Upper lobe of left lung (tissue), 4 donors: ENCODE measurements around the gene HAVCR2.

Experiments
- POLR2A ChIP-seq, 4 donors: fragments of 450-650 bp; IDR thresholded peaks; one replicate each; pipeline ENCODE4 v1.5.1; 2016 to 2017; ENCODE audit warnings: antibody characterized with exemption in 4 of 4, mild to moderate bottlenecking in 2 of 4
- TF ChIP-seq, protein P1 (sequence below), 6 experiments: fragments of 450-650 bp in 4 of 6; fragments of 200-600 bp in 2 of 6; sonication (generic) in 2 of 6; IDR thresholded peaks; one replicate each; pipeline ENCODE4 v1.5.1; 2016 to 2019; ENCODE audit warnings: antibody characterized with exemption in 6 of 6

DNA sequence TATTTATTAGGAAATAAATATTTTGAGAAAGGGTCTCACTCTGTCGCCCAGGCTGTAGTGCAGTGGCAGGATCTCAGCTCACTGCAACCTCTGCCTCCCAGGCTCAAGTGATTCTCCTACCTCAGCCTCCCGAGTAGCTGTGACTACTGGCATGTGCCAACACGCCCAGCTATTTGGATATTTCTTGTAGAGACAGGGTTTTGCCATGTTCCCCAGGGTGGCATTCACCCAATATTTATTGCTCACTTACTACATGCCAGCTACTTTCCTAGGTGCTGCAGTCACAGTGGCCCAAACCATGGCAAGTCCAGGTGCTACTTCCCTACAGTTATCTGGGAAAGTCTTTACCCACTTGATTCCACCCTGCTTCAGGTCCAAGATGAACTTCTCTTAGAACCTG, 42.2 kb upstream of the HAVCR2 start:
- TF ChIP-seq, protein P1, sequence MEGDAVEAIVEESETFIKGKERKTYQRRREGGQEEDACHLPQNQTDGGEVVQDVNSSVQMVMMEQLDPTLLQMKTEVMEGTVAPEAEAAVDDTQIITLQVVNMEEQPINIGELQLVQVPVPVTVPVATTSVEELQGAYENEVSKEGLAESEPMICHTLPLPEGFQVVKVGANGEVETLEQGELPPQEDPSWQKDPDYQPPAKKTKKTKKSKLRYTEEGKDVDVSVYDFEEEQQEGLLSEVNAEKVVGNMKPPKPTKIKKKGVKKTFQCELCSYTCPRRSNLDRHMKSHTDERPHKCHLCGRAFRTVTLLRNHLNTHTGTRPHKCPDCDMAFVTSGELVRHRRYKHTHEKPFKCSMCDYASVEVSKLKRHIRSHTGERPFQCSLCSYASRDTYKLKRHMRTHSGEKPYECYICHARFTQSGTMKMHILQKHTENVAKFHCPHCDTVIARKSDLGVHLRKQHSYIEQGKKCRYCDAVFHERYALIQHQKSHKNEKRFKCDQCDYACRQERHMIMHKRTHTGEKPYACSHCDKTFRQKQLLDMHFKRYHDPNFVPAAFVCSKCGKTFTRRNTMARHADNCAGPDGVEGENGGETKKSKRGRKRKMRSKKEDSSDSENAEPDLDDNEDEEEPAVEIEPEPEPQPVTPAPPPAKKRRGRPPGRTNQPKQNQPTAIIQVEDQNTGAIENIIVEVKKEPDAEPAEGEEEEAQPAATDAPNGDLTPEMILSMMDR (IDR thresholded peaks at IDR 0.05) = no peak
- TF ChIP-seq POLR2A (IDR thresholded peaks at IDR 0.05) = no peak
